NT2/D1 (cell line): ENCODE measurements around the gene GNAQ.

Source experiments
- SUZ12 ChIP-seq: IDR thresholded peaks from 2 replicates; pipeline ENCODE4 v1.6.1; 2011; ENCODE audit not compliant: insufficient read length, insufficient read depth; ENCODE audit errors: extremely low read depth
- YY1 ChIP-seq: IDR thresholded peaks from 2 replicates; pipeline ENCODE4 v1.6.1; 2011; ENCODE audit not compliant: insufficient read length, insufficient read depth
- ZNF274 ChIP-seq: IDR thresholded peaks from 2 replicates; pipeline ENCODE4 v1.6.1; 2011; ENCODE audit warnings: mild to moderate bottlenecking, low read depth, low read length

GRCh38 chr9:78030296-78030552 is 1.4 kb downstream of the GNAQ start:
- no peak for TF ChIP-seq ZNF274
- no peak for TF ChIP-seq SUZ12
- TF ChIP-seq YY1: no peak
